ENCODE data around the gene ANKRD61.
"Not testable (repeated sequence)": the region's sequence is repeated elsewhere in the genome, so short reads cannot be mapped to it uniquely, and the experiment has no call there.

Gene ANKRD61

DNA sequence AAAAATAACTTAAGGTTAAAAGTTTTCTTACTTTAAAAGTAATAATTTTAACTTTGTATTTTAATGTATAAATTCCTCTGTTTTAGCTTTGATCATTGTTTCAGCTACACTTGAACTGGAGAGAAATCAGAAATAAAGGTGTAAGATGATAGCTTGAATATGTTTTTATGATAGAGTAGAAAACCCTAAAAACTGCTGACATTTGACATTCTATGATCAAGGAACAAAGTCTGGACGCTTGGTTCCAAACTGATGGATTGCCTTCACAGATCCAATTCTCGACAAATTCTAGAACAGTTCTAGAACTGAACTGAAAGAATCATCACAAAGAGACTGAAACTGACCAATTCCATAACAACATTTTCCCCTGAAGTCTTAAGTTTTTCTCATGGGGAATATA is at the start of gene ANKRD61:
ANKRD61 (plus strand) TSS at position 389 of the 400 bp plus-strand sequence; CDS start at position 389, 0 bp downstream.
- DNase-seq (ENCODE audit: low read depth), result no peak

GRCh38 chr7:5987061-5987460 is 44.1 kb upstream of the ANKRD61 start:
- not testable (repeated sequence) for DNase-seq (ENCODE audit: low read depth)

- DNase-seq (ENCODE audit: low read depth), result no peak
Observed at GRCh38 chr7:5997210-5997808, 33.9 kb upstream of the ANKRD61 start.

- DNase-seq (ENCODE audit: low read depth), result no peak
Observed at GRCh38 chr7:6007386-6007785, 23.8 kb upstream of the ANKRD61 start.

GRCh38 chr7:6007835-6008590 is 23.2 kb upstream of the ANKRD61 start:
- DNase-seq (ENCODE audit: low read depth), result not testable (repeated sequence)

GRCh38 chr7:6008668-6009611 is 22.2 kb upstream of the ANKRD61 start, which contains the start of the genes AIMP2 and PMS2:
Gene AIMP2 (plus strand): TSS chr7:6009272. CDS start chr7:6009364, 92 bp downstream.
Gene PMS2 (minus strand): TSS chr7:6009049. CDS start chr7:6009019, 30 bp downstream.
- peak; percentile 94 for DNase-seq (ENCODE audit: low read depth)

- not testable (repeated sequence) for DNase-seq (ENCODE audit: low read depth)
Observed at GRCh38 chr7:6010370-6010769, 20.8 kb upstream of the ANKRD61 start.

DNA sequence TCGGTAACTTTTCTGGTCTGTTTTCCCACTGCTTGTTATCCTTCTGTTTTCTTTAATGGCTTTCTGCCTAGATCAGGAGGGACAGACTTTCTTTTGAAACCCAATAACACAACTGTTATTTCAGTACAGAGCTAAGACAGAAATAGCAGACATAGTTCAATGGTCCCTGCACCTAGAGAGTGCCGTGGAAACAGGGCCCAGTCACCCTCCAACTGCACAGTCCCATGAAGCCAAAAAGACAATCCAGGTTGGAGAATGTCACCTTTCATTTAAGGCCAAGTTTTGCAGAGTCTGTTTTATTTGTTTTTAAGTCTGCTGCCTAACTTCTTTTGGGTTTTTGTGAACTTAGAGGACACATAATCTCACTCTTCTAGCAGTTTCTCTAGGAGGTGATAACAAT is 19.6 kb upstream of the ANKRD61 start:
- DNase-seq (ENCODE audit: low read depth), result no peak

GRCh38 chr7:6012355-6013104 is 18.6 kb upstream of the ANKRD61 start:
- DNase-seq (ENCODE audit: low read depth), result no peak

DNA sequence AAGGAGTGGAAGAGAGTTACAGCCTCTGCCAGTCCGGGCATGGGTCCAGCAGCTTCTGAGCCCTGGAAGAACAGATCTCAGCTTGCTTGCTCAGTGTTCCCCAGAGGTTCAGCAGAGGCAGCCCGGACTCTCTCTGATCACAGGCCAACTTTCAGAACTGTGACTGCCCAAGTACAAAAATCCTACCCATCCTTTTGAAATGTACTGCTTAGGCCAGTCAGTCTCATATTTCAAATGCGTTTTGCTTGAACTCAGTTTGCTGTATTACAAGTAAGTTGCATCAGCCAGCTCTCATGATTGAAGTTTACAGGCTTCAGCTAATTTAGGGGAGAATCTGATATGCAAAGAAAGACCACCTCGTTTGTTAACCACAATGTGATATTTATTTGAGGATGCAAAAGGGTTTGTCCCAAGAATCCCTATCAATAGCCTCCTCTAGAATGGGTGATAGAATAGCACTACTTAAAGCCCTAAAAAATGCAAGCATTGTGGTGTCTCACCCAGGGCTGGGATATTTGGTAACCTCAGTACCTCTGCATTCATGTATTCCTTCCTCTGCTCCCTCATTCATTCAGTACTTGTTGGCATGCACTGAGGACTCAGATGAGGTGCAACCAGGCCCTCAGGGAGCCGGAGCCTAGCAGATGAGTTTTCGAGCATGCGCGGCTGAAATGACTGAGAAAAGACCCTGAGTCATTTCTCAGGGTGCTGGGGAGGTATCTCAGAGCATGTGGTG is 15.1 kb upstream of the ANKRD61 start:
- DNase-seq (ENCODE audit: low read depth), result no peak

GRCh38 chr7:6016653-6016966 is 14.6 kb upstream of the ANKRD61 start:
- no peak for DNase-seq (ENCODE audit: low read depth)

- DNase-seq (ENCODE audit: low read depth), result no peak
Observed at GRCh38 chr7:6020371-6021286, 10.5 kb upstream of the ANKRD61 start.

DNA sequence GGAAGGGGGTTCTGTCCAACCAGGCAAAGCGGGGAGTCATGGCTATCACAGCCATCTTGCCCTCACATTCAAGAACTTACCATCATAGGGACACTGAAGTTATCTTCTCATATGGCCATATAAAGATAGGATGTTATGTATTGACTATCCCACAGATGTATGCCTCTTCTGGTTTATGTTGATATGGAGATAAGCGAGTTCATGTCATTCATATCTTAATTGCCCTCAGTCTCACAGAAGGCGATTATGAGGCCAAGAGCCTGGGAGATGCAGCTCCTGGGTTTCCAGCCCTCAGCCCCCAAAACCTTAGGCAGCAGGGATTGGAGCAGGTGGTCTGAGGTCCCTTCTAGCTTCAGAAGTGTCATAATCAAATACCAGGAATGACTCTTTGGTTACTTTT is 8.5 kb upstream of the ANKRD61 start:
- DNase-seq (ENCODE audit: low read depth), result no peak

- no peak for DNase-seq (ENCODE audit: low read depth)
Observed at GRCh38 chr7:6023974-6024435, 7.2 kb upstream of the ANKRD61 start.

- peak; percentile 52 for DNase-seq (ENCODE audit: low read depth)
Observed at GRCh38 chr7:6026011-6026819, 5.0 kb upstream of the ANKRD61 start.

DNA sequence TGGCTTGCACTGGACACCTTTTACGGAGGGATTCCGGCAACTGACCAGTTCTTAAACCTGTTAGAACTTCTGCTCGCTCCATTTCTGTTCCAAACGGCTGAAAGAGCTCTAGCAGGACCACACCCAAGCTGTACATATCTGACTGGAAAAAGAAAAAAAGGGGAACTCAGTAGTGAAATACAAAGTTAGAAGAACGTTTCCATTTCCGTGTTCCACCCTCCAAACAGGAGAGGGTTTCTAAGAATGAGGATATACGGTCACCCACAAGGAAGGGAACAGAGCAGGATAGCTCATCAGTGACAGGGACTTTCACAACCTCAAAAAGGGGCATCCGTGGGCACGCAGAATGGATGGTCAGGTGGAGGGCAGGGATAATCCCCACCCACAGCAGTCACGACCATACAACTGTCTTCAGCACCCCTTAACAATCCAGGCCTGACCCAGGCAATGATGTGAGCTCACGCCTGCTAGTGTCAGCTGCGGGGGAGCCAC is 4.3 kb upstream of the ANKRD61 start:
- DNase-seq (ENCODE audit: low read depth), result no peak

- no peak for DNase-seq (ENCODE audit: low read depth)
Observed at GRCh38 chr7:6027806-6028365, 3.3 kb upstream of the ANKRD61 start.

DNA sequence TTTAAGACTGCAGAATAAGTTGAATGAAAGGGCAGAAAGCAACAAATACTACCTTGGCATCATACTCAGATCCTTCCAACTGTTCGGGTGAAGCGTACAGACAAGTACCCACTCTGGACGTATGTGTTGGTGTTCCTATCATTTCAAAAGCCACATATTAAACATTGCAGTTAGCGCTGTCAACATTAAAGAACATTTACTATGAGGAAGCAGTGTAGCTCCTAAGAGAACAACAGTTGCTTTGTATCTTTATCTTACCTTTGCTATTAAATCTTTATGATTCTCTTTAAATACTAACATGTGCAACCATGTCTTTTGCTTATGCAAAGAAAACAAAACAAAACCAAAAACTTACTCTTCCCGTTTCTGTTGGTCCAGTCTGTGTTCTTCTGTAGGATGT is 2.6 kb upstream of the ANKRD61 start:
- no peak for DNase-seq (ENCODE audit: low read depth)

All from activated T-cell treated with anti-CD3 and anti-CD28 coated beads for 48 hours (primary cell).